Stimulated activated naive B cell treated with anti-CD40 and anti-IgM and Interleukin-4, amounts not matched to agents 10 μg/mL and 1 μg/mL and 100 μg/mL, for 72 hours (primary cell): ENCODE data around the gene ADAMTS6.
"Not testable (repeated sequence)": the region's sequence is repeated elsewhere in the genome, so short reads cannot be mapped to it uniquely, and the experiment has no call there.

Experiments
- ATAC-seq, 2 donors: fragments of 150-1000 bp; cut with Tn5 transposase; replicated peaks; 2 replicates each; pipeline ENCODE4 v1.10.0; 2021; ENCODE audit warnings: moderate library complexity in 1 of 2
- DNase-seq: peaks from one replicate; pipeline ENCODE4 v3.0.0; 2021
- H3K27ac Mint-ChIP-seq: one replicate; pipeline ENCODE4 v1.8.0; 2022; ENCODE audit warnings: mild to moderate bottlenecking, mixed read lengths
- H3K27me3 Mint-ChIP-seq, 2 donors: one replicate each; pipeline ENCODE4 v1.8.0; 2022; ENCODE audit warnings: mixed read lengths in 2 of 2
- H3K36me3 Mint-ChIP-seq, 2 donors: one replicate each; pipeline ENCODE4 v1.8.0; 2022; ENCODE audit warnings: mixed read lengths in 2 of 2, mild to moderate bottlenecking in 1 of 2
- H3K4me1 Mint-ChIP-seq, 2 donors: one replicate each; pipeline ENCODE4 v1.8.0; 2022; ENCODE audit warnings: mixed read lengths in 2 of 2, mild to moderate bottlenecking in 1 of 2
- H3K4me3 Mint-ChIP-seq, 2 donors: one replicate each; pipeline ENCODE4 v1.8.0; 2022; ENCODE audit warnings: mild to moderate bottlenecking in 2 of 2, mixed read lengths in 2 of 2, moderate library complexity in 1 of 2
- H3K9me3 Mint-ChIP-seq, 2 donors: one replicate each; pipeline ENCODE4 v1.8.0; 2022; ENCODE audit warnings: mixed read lengths in 2 of 2, mild to moderate bottlenecking in 1 of 2

The ADAMTS6 gene, protein sequence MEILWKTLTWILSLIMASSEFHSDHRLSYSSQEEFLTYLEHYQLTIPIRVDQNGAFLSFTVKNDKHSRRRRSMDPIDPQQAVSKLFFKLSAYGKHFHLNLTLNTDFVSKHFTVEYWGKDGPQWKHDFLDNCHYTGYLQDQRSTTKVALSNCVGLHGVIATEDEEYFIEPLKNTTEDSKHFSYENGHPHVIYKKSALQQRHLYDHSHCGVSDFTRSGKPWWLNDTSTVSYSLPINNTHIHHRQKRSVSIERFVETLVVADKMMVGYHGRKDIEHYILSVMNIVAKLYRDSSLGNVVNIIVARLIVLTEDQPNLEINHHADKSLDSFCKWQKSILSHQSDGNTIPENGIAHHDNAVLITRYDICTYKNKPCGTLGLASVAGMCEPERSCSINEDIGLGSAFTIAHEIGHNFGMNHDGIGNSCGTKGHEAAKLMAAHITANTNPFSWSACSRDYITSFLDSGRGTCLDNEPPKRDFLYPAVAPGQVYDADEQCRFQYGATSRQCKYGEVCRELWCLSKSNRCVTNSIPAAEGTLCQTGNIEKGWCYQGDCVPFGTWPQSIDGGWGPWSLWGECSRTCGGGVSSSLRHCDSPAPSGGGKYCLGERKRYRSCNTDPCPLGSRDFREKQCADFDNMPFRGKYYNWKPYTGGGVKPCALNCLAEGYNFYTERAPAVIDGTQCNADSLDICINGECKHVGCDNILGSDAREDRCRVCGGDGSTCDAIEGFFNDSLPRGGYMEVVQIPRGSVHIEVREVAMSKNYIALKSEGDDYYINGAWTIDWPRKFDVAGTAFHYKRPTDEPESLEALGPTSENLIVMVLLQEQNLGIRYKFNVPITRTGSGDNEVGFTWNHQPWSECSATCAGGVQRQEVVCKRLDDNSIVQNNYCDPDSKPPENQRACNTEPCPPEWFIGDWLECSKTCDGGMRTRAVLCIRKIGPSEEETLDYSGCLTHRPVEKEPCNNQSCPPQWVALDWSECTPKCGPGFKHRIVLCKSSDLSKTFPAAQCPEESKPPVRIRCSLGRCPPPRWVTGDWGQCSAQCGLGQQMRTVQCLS (N-terminal part only)

DNA sequence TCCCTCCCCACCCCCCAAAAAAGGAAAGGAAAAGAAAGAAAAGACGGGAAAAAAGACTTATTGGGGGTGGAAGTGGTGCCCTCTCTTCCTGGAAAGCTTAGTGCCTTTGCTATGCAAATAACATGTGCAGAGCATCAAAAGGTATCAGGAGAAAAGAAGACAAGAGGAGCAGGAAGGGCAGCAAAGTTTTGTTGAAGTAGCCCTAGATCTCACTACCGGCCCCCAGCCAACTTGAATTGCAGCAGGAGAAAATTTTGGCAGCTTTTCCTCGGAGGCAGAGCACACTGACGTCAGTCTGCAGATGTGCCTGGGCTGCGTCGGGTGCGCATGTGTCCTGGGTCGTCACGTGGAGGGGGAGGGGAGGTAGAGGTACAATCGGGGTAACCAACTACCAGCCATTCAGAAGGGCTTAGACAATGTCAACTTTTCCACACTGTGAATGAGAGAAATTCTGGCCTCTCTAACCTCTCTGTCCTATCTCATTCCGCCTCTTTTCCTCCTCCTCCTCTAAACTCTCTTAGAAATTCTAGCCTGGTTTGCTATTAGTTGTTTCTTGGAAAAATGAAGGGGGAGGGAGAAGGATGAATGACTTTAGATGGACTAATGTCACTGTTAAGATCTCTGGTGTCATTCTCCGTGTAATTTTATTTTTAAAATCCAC lies at the start of gene ADAMTS6:
TSS of gene ADAMTS6 (minus strand) at position 286 of the 661 bp plus-strand sequence. CDS start 8,247 bp downstream, outside the sequence.
- H3K27me3 Mint-ChIP-seq = no peaks in the 10 kb centered on the region
- DNase-seq = peak; percentile 63
- H3K4me1 Mint-ChIP-seq = peaks cover 3 to 9% of the 10 kb centered on the region in 2 donors
- ATAC-seq = peak; percentile 94 to 96
- H3K9me3 Mint-ChIP-seq = no peaks in the 10 kb centered on the region
- H3K4me3 Mint-ChIP-seq = no peak within 1 kb of the TSS
- H3K27ac Mint-ChIP-seq = peak within 1 kb of the TSS; percentile 94
- no peaks in the 10 kb centered on the region for H3K36me3 Mint-ChIP-seq

DNA sequence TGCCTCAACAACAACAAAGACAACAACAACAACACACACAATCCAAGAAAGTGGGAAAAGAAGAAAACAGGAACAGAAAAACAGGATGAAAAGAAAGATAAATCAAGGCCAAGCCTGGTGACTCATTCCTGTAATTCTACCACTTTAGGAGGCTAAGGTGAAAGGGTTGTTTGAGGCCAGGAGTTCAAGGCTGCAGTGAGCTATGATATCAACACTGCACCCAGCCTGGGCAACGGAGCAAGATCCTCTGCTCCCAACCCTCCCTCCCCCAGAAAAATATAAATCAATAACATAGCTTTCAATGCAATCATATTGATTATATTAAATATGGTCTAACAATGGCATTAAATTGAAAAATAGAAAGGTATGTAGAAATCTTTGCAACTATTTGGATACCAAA lies 49.2 kb upstream of the ADAMTS6 start:
- Mint-ChIP-seq H3K27me3 (no peaks in the 10 kb centered on the region), H3K36me3 (peaks cover 11% of the 10 kb centered on the region in 2 donors), H3K27ac (no peak overlapping the region), H3K9me3 (no peaks in the 10 kb centered on the region), H3K4me3 (no peak overlapping the region), H3K4me1 (no peaks in the 10 kb centered on the region)
- DNase-seq (no peak), ATAC-seq (no peak)

DNA sequence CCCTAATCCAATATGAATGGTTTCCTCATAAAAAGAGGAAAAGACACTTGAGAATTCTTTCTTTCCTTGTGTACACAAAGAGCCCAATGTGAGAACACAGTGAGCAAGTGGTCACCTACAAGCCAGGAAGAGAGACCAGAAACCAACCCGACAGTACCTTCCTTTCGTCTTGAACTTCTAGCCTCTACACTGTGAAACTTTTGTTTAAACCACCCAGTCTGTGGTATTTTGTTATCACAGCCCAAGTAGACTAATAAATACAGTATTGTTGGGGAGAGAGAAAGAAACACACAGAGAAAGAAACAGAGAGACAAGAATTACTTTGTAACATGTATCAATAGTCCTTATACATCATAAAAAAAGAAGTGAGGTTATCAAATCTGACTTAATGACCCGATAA lies 44.0 kb upstream of the ADAMTS6 start:
- no peak for ATAC-seq
- H3K36me3 Mint-ChIP-seq = peaks cover 15 to 17% of the 10 kb centered on the region in 2 donors

DNA sequence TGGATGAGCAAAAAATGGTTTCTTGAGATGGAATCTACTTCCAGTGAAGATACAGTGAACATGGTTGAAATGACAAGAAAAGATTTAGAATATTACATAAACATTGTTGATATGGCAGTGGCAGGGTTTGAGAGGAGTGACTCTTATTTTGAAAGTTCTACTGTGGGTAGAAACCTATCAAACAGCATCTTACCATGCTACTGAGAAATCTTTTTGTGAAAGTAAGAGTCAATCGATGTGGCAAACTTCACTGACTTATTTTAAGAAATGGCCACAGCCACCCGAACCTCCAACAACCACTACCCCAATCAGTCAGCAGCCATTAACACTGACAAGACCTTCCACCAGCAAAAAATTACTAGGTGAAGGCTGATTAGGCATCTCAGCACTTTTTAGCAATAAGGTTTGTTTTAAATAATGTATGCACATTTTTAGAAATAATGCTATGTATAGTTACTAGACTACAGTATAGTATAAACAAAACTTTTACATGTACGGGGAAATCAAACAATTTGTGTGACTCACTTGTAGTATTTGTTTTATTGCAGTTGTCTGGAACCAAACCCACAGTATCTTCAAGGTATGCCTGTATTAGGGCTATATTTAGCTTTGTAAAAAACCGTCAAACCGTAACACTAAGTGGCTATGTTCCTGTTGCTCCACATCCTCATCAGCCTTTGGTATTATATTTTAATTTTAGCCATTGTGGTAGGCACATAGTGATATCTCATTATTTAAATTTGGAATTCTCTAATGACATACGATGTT lies 30.6 kb upstream of the ADAMTS6 start:
- Mint-ChIP-seq H3K36me3 (no peaks in the 10 kb centered on the region), H3K27ac (no peak overlapping the region), H3K9me3 (no peaks in the 10 kb centered on the region), H3K4me1 (no peaks in the 10 kb centered on the region), H3K4me3 (no peak overlapping the region), H3K27me3 (no peaks in the 10 kb centered on the region)
- no peak for ATAC-seq
- DNase-seq = no peak

More for the DNA sequence above, 44.0 kb upstream of the ADAMTS6 start:
- no peak overlapping the region for H3K27ac Mint-ChIP-seq
- no peak for DNase-seq
- H3K4me3 Mint-ChIP-seq = no peak overlapping the region
- no peaks in the 10 kb centered on the region for H3K27me3 Mint-ChIP-seq
- H3K4me1 Mint-ChIP-seq = no peaks in the 10 kb centered on the region
- no peaks in the 10 kb centered on the region for H3K9me3 Mint-ChIP-seq

DNA sequence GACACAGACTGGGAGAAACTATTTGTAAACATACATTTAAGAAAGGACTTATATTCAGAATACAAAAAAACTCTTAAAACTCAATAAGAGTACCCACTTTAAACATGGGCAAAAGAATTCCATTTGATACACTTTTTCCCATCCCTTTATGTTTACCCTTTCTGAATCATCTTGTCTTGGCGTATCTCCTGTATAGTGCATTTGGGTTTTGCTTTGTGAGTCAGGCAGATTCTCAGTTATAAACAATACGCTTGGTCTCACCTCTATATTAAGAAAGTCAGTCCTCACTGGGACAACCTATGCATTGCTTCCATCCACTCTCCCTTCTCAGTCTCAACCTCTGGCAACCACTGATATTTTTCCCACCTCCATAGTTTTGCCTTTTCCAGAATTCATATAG lies 27.3 kb upstream of the ADAMTS6 start:
- no peak for ATAC-seq
- H3K27me3 Mint-ChIP-seq = no peaks in the 10 kb centered on the region

DNA sequence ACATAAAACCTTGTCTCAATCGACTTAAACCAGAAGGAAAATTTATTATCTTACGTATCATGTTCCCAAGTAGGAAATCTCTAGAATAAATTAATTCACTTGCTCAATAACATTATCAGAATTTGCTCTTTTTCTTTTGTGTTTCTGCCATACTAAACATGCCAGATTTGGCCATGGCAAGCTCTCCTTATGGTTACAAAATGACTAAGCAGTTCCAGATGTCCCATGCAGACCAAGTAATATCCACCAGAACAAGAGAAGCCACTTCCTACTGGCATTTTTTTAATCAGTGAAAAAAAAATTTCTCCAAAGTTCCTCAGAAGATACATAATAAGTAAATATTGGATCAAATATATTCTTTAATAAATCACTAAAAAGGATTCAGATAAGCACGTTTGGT lies 25.2 kb upstream of the ADAMTS6 start:
- Mint-ChIP-seq H3K36me3 (no peaks in the 10 kb centered on the region), H3K27ac (no peak overlapping the region), H3K27me3 (no peaks in the 10 kb centered on the region), H3K4me3 (no peak overlapping the region), H3K9me3 (no peaks in the 10 kb centered on the region), H3K4me1 (no peaks in the 10 kb centered on the region)
- no peak for ATAC-seq
- DNase-seq = no peak

More for the DNA sequence above, 27.3 kb upstream of the ADAMTS6 start:
- Mint-ChIP-seq H3K27ac (no peak overlapping the region), H3K9me3 (no peaks in the 10 kb centered on the region), H3K4me3 (no peak overlapping the region), H3K4me1 (no peaks in the 10 kb centered on the region), H3K36me3 (no peaks in the 10 kb centered on the region)
- DNase-seq = no peak

DNA sequence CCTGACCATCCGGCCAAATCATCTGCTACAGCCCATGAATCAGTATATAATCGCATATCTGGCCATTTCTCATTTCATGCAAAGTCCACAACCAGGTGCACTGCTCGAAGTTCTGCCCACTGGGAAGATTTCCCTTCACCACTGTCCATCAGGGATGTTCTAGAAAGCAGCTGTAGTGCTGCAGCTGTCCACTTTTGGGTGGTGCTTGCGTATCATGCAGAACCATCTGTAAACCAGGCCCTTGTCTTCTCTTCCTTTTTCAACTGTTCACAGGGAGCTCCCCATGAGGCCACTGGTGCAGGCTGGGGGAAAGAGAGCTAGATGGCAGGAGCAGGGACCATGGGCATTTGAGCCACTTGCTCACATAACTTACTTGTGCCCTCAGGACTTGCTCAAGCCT lies 7.4 kb upstream of the ADAMTS6 start:
- H3K27me3 Mint-ChIP-seq = no peaks in the 10 kb centered on the region
- DNase-seq (no peak), ATAC-seq (no peak)
- H3K4me3 Mint-ChIP-seq = no peak overlapping the region
- H3K4me1 Mint-ChIP-seq = no peaks in the 10 kb centered on the region
- no peaks in the 10 kb centered on the region for H3K36me3 Mint-ChIP-seq
- no peaks in the 10 kb centered on the region for H3K9me3 Mint-ChIP-seq
- H3K27ac Mint-ChIP-seq = no peak overlapping the region

DNA sequence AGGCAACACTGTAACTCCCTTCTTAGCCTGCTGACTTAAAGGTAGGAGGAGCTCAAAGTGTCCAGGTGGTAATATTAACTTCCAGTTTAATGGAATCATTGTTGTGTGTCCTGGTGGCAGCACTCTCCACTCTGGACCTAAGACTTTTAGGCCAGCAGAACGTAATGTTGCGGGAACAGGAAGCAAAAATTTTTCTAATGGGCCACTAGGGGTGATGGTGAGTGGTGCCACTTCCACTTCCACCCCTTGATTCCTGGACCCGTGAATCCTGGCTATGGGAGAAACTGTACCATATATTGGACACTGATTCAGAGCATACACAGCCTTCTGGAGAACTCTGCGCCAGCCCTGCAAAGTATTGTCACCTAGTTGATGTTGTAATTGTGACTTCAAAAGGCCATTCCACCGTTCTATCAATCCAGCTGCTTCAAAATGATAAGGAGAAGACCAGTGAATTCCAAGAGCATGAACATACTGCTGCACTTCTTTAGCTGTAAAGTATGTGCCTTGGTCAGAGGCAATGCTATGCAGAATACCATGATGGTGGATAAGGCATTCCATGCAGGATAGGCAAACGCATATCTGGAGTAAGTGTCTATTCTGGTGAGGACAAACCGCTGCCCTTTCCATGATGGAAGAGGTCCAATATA lies 6.4 kb upstream of the ADAMTS6 start:
- not testable (repeated sequence) for H3K9me3 Mint-ChIP-seq

DNA sequence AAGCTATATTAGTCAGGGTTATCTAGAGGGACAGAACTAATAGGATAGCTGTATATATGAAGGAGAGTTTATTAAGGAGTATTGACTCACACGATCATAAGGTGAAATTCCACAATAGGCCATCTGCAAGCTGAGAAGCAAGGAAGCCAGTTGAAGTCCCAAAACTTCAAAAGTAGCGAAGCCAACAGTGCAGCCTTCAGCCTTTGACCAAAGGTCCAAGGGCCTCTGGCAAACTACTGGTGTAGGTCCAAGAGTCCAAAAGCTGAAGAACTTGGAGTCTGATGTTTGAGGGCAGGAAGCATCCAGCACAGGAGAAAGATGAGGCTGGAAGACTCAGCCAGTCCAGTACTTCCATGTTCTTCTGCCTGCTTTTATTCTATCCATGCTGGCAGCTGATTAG lies 5.1 kb upstream of the ADAMTS6 start:
- H3K27ac Mint-ChIP-seq, H3K9me3 Mint-ChIP-seq, ATAC-seq, H3K4me1 Mint-ChIP-seq, H3K27me3 Mint-ChIP-seq, H3K4me3 Mint-ChIP-seq, H3K36me3 Mint-ChIP-seq, DNase-seq: not testable (repeated sequence)

More for the DNA sequence above, 6.4 kb upstream of the ADAMTS6 start:
- not testable (repeated sequence) for DNase-seq, H3K27ac Mint-ChIP-seq, H3K36me3 Mint-ChIP-seq, H3K4me3 Mint-ChIP-seq, H3K4me1 Mint-ChIP-seq, ATAC-seq, H3K27me3 Mint-ChIP-seq

DNA sequence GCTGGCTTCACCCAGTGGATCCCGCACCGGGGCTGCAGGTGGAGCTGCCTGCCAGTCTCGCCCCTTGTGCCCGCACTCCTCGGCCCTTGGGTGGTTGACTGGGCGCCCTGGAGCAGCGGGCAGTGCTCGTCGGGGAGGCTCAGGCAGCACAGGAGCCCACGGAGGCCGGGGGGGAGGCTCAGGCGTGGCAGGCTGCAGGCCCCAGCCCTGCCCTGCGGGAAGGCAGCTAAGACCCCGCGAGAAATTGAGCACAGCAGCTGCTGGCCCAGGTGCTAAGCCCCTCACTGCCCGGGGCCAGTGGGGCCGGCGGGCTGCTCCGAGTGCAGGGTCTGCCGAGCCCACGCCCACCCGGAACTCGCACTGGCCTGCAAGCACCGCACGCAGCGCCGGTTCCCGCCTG lies 3.7 kb upstream of the ADAMTS6 start:
- Mint-ChIP-seq H3K27ac (no peak overlapping the region), H3K4me3 (no peak overlapping the region), H3K9me3 (no peaks in the 10 kb centered on the region), H3K4me1 (peaks cover 3 to 9% of the 10 kb centered on the region in 2 donors), H3K36me3 (no peaks in the 10 kb centered on the region), H3K27me3 (no peaks in the 10 kb centered on the region)
- ATAC-seq (no peak), DNase-seq (no peak)

DNA sequence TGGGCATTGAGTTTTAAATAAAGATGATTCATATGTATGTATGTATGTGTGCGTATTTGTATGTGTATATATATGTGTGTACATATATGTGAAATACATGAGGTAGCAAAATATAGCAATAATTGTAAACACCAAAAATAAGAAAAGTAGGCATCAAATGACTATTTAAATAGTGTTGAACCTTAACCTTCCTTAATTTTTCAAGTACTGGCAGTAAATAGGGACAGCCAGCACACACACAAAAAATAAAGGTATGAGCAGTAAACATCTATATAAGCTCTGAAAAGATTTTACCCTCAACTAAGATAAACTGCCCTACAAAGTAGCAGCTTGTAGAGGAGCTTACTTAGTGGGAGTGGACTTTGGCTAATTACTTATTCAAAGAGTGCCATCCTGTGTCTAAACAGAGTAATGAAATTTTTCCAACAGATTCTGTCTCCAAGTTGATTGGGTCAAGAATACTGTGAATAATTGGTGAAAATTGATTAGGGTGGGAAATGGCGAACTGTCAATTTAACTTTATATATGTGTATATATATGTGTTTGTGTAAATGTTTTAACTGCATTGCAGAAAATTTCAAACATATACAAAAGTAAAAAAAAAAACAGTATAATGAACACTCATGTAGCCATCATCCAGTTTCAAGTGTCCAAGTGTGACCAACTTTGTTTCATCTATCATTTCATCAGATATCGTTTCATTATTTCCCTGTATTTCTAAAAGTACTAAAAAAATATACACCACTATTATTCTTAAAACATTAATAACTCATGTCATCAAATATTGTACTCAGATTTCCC lies 2.0 kb upstream of the ADAMTS6 start:
- H3K36me3 Mint-ChIP-seq = no peaks in the 10 kb centered on the region
- H3K4me3 Mint-ChIP-seq = no peak overlapping the region
- no peak for DNase-seq
- peak; percentile 46 to 58 for ATAC-seq
- peaks cover 3 to 9% of the 10 kb centered on the region in 2 donors for H3K4me1 Mint-ChIP-seq
- peak overlapping the region; percentile 75 for H3K27ac Mint-ChIP-seq
- H3K27me3 Mint-ChIP-seq = no peaks in the 10 kb centered on the region
- H3K9me3 Mint-ChIP-seq = no peaks in the 10 kb centered on the region

DNA sequence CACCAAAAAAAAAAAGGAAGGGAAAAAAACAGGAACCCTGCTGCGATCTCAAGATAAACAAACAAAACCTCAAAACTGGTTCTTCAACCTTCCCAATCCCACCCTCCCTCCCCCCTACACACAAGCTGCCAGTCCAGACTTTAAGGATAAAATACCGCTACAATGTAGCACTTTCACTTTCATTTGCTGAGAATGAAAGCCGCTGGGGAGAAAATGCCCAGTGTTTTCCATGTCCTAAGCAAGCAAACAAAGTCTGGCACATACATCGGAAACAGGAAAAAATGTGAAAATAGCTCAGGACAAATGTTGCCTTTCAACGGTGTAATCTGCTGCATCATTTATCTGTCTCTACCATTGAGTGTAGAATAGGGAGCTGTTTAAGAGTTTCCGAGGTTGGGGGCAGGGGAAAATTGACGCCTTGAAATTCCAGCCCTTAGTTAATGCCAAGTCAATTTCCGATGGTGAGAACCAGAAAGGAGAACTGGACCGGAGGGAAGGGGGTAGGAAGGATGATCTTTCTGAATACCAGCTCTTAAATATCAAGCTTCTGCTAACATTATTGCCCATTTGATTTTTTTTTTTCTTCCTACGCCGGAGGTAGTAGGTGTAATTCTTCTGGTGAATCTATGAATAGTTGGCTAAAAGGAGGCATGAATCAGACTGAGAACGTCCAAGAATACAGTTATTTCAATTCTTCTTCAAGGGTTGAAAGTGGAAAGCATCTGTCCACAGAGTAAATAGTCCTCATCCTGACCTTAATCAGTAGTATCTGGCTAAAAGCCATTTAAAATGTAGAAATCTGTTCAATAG lies 1.2 kb upstream of the ADAMTS6 start:
- peak overlapping the region; percentile 94 for H3K27ac Mint-ChIP-seq
- no peak overlapping the region for H3K4me3 Mint-ChIP-seq
- H3K27me3 Mint-ChIP-seq = no peaks in the 10 kb centered on the region
- H3K4me1 Mint-ChIP-seq = peaks cover 3 to 9% of the 10 kb centered on the region in 2 donors
- peak in 1 of 2 donors; percentile 15 for ATAC-seq
- H3K36me3 Mint-ChIP-seq = no peaks in the 10 kb centered on the region
- no peak for DNase-seq
- no peaks in the 10 kb centered on the region for H3K9me3 Mint-ChIP-seq
